Suppressor macrophage treated with lipopolysaccharide for 4 hours (primary cell): ENCODE measurements around the gene STX12.
"Not testable (repeated sequence)": the region's sequence is repeated elsewhere in the genome, so short reads cannot be mapped to it uniquely, and the experiment has no call there.

Experiments
- DNase-seq: peaks from one replicate; pipeline ENCODE4 v3.0.0-alpha.2; 2020

The STX12 gene

GRCh38 chr1:27831568-27832410, 58.8 kb downstream of the STX12 start:
- no peak for DNase-seq

- no peak for DNase-seq
These were observed 59.7 kb downstream of the STX12 start for GRCh38 chr1:27832762-27833161.

- no peak for DNase-seq
These were observed 60.5 kb downstream of the STX12 start for GRCh38 chr1:27833470-27833869.

- no peak for DNase-seq
These were observed 62.0 kb downstream of the STX12 start for GRCh38 chr1:27835046-27835445.

GRCh38 chr1:27835501-27835900, 62.5 kb downstream of the STX12 start:
- no peak for DNase-seq

GRCh38 chr1:27849951-27850350, 76.9 kb downstream of the STX12 start:
- no peak for DNase-seq

GRCh38 chr1:27855085-27855484, 82.1 kb downstream of the STX12 start:
- DNase-seq: no peak

DNA sequence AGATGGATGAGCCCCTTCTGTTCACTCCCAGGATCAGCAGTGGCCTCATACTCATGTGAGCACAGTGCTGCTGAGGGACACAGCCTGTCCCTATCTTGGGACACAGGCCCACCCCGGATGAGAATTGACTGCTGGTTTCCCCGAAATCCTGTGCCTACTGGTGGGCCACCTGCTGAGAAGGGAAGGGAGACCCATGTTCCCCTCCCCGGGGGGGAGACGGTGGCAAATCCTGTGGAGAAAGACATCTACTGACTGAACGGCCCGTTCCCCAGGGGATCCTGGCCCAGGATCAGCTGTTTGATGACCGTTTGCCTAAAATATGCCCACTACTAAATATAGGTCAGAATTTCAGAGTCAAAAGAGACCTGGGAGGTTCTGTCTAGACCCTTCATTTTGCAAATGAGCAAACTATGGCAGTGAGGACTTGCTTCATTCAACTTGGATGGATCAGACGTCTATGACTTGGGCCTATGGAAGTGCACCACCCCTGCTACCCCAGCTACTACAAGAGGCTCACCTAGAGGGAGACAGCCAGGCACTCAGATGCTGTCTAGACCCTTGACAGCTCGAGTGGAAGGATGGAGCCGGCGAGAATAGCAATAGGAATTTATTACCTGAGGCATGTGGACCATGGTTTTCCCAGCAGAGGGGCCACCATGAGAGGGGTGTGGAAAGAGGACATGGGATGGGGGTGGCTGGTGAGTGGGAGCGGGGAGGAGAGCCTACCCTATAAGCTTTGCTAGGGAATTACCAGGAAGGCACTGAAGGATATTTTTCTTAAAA, 83.7 kb downstream of the STX12 start:
- no peak for DNase-seq

DNA sequence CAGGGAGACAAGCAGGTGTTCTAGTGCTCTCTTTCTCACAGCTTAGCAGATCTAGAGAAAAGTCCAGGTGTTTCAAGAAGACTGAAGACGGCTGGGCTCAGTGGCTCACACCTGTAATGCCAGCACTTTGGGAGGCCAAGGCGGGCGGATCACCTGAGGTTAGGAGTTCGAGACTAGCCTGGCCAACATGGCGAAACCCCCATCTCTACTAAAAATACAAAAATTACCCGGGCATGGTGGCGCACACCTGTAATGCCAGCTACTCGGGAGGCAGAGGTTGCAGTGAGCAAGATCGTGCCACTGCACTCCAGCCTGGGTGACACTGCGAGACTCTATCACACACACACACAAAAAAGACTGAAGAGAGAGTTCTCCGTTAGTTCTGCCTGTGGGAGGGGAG, 84.5 kb downstream of the STX12 start:
- DNase-seq: not testable (repeated sequence)

GRCh38 chr1:27858072-27858948, 85.3 kb downstream of the STX12 start:
- peak; percentile 92 for DNase-seq

DNA sequence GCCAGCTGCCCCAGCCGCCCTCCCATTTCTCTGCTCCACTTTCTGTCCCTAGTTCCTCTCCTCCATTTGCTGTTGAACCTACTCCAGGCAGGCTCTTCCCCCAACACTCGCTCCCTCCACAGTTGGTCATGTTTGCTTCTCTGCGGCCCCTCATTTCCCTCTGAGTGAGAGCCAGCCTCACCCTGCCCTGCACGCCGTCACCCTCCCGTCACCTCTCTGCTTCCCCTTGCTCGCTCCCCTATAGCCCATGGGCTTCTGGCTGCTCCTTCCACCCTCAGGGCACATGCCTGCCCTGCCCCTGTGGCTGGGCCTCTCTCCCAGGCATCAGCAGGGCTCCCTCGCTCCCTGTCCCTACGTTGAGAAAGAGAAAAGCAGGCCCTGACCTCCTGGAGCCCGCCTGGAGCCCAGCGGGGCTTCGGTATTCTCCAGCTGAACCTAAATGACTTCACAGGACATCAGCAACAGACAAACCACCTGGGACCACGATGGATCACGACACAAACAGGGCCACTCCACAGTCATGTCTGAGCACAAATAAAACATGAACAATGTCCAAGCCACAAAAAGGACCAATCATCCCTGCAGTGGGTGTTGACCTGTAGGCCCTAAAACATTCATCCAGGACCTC, 86.0 kb downstream of the STX12 start:
- peak; percentile 39 for DNase-seq

DNA sequence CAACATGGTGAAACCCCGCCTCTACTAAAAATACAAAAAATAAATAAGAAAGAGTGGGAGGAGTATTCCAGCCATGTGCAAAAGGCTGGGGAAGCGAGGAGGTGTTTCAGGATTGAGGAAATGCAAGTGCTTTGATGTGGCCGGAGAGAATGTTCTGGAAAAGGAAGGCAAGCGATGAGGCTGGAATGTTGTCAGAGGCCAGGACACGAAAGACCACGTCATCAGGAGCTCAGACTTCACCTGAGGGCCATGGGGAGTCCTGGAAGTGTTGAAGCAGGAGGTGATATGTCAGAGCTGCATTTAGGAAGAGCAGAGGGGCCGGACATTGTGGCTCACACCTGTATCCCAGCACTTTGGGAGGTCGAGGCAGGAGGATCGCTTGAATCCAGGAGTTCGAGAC, 88.4 kb downstream of the STX12 start:
- DNase-seq: no peak

DNA sequence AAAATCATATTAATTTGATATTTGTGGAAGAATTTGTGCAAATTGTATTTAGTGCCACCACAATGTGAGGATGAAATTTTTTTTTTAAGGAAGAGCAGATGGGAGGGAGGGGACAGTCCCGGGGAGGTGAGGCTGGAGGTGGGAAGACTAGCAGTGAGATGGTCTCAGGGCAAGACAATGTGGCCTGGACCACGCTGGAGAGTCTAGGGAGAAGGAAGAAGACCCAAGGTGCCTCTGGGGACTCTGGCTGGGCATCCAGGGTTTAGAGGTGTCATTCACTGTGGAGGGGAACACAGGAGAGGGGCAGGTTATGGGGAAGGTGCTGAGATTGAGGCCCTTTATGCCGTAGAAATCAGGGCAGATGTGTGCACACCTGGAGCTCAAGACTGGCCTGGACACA, 89.0 kb downstream of the STX12 start:
- no peak for DNase-seq

DNA sequence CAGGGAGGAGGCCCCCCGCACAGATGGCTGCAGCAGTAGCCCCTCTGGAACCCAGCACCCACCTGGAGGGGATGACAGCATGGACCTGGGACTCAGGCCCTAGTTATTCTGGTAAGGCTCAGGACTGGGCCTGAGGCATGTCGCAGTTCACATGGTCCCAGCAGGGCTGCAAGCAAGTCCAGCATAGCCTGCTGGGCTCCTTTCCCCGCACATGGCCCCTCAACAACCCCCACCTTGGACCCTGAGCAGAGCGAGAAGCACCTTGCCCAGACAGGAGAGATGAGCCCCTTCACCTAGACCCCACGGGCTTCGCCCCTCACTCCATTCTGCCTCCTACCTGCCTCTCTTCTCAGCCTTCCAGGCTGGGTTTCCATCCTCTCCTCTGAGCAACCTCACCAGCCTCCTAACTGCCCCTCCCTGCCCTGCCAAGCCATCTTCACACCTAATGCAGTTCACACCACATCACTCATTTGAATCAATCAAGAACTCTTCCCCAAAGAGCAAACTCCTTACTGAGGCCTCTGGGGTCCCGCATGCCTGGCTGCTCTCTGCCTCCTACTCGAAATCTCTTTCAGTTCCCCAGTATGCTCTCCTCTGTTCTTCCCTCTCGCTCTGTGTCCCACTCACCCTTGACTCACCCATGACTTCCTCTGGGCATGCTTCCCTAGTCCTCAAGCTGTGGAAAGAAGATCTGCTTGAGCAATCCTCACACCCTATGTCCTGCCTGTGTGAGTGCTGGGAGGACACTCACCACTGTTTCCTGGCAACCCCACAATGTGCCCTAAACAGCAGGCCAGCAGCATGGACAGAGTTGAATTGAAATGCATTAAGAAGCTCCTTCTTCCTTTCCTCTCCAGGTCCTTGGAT, 89.9 kb downstream of the STX12 start:
- peak; percentile 98 for DNase-seq

DNA sequence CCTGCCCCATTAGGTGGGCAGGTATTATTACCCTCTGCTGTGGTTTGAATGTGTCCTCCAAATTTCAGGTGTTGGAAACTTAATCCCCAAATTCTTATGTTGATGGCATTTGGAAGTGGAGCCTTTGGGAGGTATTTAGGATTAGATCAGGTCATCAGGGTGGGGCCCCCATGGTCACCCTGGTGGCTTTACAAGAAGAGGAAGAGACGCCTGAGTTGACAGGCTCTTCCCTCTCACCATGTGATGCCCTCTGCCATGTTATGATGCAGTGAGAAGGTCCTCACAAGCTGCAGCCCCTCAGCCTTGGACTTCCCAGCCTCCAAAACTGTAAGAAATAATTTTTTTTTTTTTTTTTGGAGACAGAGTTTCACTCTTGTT, 90.5 kb downstream of the STX12 start:
- DNase-seq: peak; percentile 89

DNA sequence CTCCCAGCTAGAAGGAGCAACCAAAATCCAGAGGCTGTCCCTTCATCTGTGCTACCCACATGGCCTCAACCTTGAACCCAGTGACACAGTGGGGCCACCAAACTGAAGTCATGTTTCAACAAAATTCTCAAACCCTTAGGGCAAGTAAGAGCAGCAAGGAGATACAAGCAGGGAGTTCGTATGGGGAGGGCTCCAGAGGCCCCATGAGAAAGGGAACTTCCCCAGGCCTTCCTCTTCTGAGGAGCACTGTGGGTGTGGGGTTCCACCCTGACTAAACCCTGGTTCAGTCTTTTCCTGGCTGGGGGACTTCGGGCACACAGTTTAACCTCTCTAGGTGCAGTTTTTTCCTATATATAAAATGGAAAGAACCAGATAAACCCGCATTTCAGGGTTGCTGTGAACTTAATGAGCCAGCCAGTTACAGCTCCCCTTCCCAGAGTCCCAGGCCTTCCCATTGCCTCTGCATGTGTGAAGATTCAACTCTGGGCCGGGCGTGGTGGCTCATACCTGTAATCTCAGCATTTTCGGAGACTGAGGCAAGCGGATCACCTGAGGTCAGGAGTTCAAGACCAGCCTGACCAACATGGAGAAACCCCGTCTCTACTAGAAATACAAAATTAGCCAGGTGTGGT, 91.4 kb downstream of the STX12 start:
- DNase-seq: peak; percentile 89

DNA sequence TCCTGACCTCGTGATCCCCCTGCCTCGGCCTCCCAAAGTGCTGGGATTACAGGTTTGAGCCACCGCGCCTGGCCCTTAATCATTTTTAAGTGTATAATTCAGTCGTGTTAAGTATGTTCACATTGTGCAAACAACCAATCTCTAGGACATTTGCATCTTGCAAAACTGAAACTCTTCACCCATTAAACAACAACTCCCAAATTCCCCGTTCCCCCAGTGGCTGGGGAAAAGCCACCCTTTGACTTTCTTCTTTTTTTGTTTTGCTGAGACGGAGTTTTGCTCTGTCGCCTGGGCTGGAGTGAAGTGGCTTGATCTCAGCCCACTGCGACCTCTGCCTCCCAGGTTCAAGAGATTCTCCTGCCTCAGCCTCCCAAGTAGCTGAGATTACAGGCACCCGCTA, 92.8 kb downstream of the STX12 start:
- peak; percentile 81 for DNase-seq

- DNase-seq: no peak
These were observed 95.5 kb downstream of the STX12 start for GRCh38 chr1:27868556-27868931.

GRCh38 chr1:27868932-27869718, 96.1 kb downstream of the STX12 start:
- DNase-seq: peak; percentile 73

- DNase-seq: no peak
These were observed 96.7 kb downstream of the STX12 start for GRCh38 chr1:27869719-27870085.
